H1 (cell line): Measurements from ENCODE around the gene GRIK4. TPM values are rescaled to one million over a fixed set of nuclear protein-coding genes. Genes with fewer than 3 reads are reported as not detected.

Source experiments
- CTCF ChIA-PET: fragments of 300-600 bp; sonication (Branson Sonifier 250); formaldehyde crosslinking; loops from one replicate; lab custom pipeline; 2021; ENCODE audit not compliant: partially characterized antibody; lab: Charles Lee
- POLR2A ChIA-PET: fragments of 300-600 bp; sonication (Branson Sonifier 250); formaldehyde crosslinking; loops from one replicate; lab custom pipeline; 2021; ENCODE audit warnings: inconsistent platforms; ENCODE audit not compliant: partially characterized antibody; lab: Charles Lee
- DNase-seq, 2 experiments: peaks; one replicate each; pipeline versions ENCODE4 v3.0.0 to v3.0.0-alpha.2; 2010 to 2022; ENCODE audit warnings: low spot score in 2 of 2, low read depth in 1 of 2, mixed read lengths in 1 of 2
- FAIRE-seq: peaks from 2 replicates; lab custom pipeline; 2011; peaks lifted over from hg19 to GRCh38; lab: Jason Lieb, UNC
- H2AFZ ChIP-seq: 2 replicates; pipeline ENCODE4 v1.8.1; 2012; ENCODE audit warnings: low read length, inconsistent platforms
- H2AK5ac ChIP-seq: 2 replicates; pipeline ENCODE4 v1.6.1; 2013; ENCODE audit warnings: low read depth, low read length
- H2BK120ac ChIP-seq: replicated peaks from 2 replicates; pipeline ENCODE3; 2013; ENCODE audit warnings: low read depth, low read length, inconsistent platforms
- H2BK12ac ChIP-seq: 2 replicates; pipeline ENCODE4 v1.6.1; 2013; ENCODE audit warnings: low read depth, low read length
- H2BK15ac ChIP-seq: 2 replicates; pipeline ENCODE4 v1.6.1; 2013; ENCODE audit warnings: low read length
- H2BK20ac ChIP-seq: 2 replicates; pipeline ENCODE4 v1.6.1; 2013; ENCODE audit warnings: low read length
- H2BK5ac ChIP-seq: 2 replicates; pipeline ENCODE4 v1.6.1; 2013; ENCODE audit warnings: low read depth, low read length
- H3K14ac ChIP-seq: 2 replicates; pipeline ENCODE4 v1.6.1; 2013; ENCODE audit warnings: inconsistent platforms; ENCODE audit not compliant: insufficient read length
- H3K18ac ChIP-seq: 2 replicates; pipeline ENCODE4 v1.6.1; 2013; ENCODE audit warnings: low read length; ENCODE audit errors: extremely low read depth
- H3K23ac ChIP-seq: 2 replicates; pipeline ENCODE4 v1.6.1; 2013; ENCODE audit warnings: inconsistent platforms; ENCODE audit not compliant: insufficient read length
- H3K23me2 ChIP-seq: 2 replicates; pipeline ENCODE4 v1.6.1; 2013; ENCODE audit warnings: low read depth, low read length
- H3K27ac ChIP-seq: 2 replicates; pipeline ENCODE4 v1.6.1; 2011; ENCODE audit warnings: low read depth, low read length, inconsistent platforms
- H3K27me3 ChIP-seq, 4 experiments: replicated peaks in 1 of 4; 1 replicate in 1 of 4; 2 replicates in 3 of 4; pipeline versions ENCODE4 v1.6.1 to v1.8.1; 2011 to 2013; ENCODE audit warnings: low read length in 3 of 4, mild to moderate bottlenecking in 3 of 4, inconsistent platforms in 2 of 4, mixed read lengths in 2 of 4, moderate library complexity in 1 of 4; ENCODE audit not compliant: control insufficient read depth in 3 of 4, insufficient read depth in 3 of 4; ENCODE audit errors: extremely low read depth in 1 of 4
- H3K36me3 ChIP-seq, 4 experiments: 2 replicates each; pipeline versions ENCODE4 v1.6.1 to v1.8.1; 2011 to 2013; ENCODE audit warnings: mild to moderate bottlenecking in 4 of 4, low read length in 3 of 4, moderate library complexity in 2 of 4, control low read depth in 1 of 4, inconsistent platforms in 1 of 4; ENCODE audit not compliant: insufficient read depth in 4 of 4, control insufficient read depth in 2 of 4
- H3K4ac ChIP-seq: replicated peaks from 2 replicates; pipeline ENCODE3; 2013; ENCODE audit warnings: low read length, low read depth, mixed read lengths, inconsistent platforms; ENCODE audit not compliant: insufficient read length
- H3K4me1 ChIP-seq, 4 experiments: replicated peaks in 1 of 4; 1 replicate in 1 of 4; 2 replicates in 3 of 4; pipeline versions ENCODE4 v1.6.1 to v1.8.1; 2011 to 2013; ENCODE audit warnings: low read length in 3 of 4, inconsistent platforms in 2 of 4, mixed read lengths in 1 of 4; ENCODE audit not compliant: insufficient read depth in 4 of 4, control insufficient read depth in 3 of 4
- H3K4me2 ChIP-seq, 2 experiments: 2 replicates each; pipeline versions ENCODE4 v1.6.1 to v1.8.1; 2011 to 2013; ENCODE audit warnings: low read depth in 2 of 2, low read length in 2 of 2, control low read depth in 1 of 2, inconsistent platforms in 1 of 2, mild to moderate bottlenecking in 1 of 2; ENCODE audit not compliant: insufficient read depth in 1 of 2
- H3K4me3 ChIP-seq, 4 experiments: fragments of 200-600, 300-600 bp in 1 of 4; sonication (generic), shearing (Covaris generic), sonication (Bioruptor Twin) in 1 of 4; 2 replicates each; pipeline versions ENCODE4 v1.5.1 to v1.8.1; 2011 to 2016; ENCODE audit warnings: low read length in 4 of 4, low read depth in 3 of 4, control low read depth in 2 of 4, inconsistent platforms in 2 of 4, mild to moderate bottlenecking in 2 of 4, mixed read lengths in 1 of 4, moderate library complexity in 1 of 4; ENCODE audit not compliant: insufficient read depth in 2 of 4; ENCODE audit errors: extremely low read depth in 1 of 4
- H3K56ac ChIP-seq: replicated peaks from 2 replicates; pipeline ENCODE3; 2013; ENCODE audit warnings: low read depth, mild to moderate bottlenecking, mixed read lengths, low read length, inconsistent platforms; ENCODE audit not compliant: insufficient read length
- H3K79me1 ChIP-seq: 2 replicates; pipeline ENCODE4 v1.6.1; 2013; ENCODE audit warnings: low read depth, low read length, control low read depth
- H3K79me2 ChIP-seq, 2 experiments: 2 replicates each; pipeline versions ENCODE4 v1.6.1 to v1.8.1; 2012 to 2013; ENCODE audit warnings: low read length in 2 of 2, mild to moderate bottlenecking in 2 of 2, inconsistent platforms in 1 of 2; ENCODE audit not compliant: insufficient read depth in 2 of 2, control insufficient read depth in 1 of 2
- H3K9ac ChIP-seq, 4 experiments: replicated peaks in 1 of 4; 1 replicate in 1 of 4; 2 replicates in 3 of 4; pipeline versions ENCODE4 v1.6.1 to v1.8.1; 2011 to 2013; ENCODE audit warnings: low read depth in 3 of 4, low read length in 3 of 4, control low read depth in 2 of 4, mild to moderate bottlenecking in 2 of 4, moderate library complexity in 2 of 4, inconsistent platforms in 1 of 4; ENCODE audit errors: extremely low read depth in 1 of 4
- H3K9me3 ChIP-seq, 2 experiments: 2 replicates each; pipeline versions ENCODE4 v1.6.1 to v1.8.1; 2012 to 2013; ENCODE audit warnings: mild to moderate bottlenecking in 2 of 2, moderate library complexity in 2 of 2, control low read depth in 1 of 2, inconsistent platforms in 1 of 2, low read depth in 1 of 2, low read length in 1 of 2, mixed read lengths in 1 of 2; ENCODE audit not compliant: insufficient read depth in 2 of 2
- H4K20me1 ChIP-seq, 2 experiments: replicated peaks in 1 of 2; 2 replicates each; pipeline versions ENCODE3 to v1.8.1; 2011 to 2013; ENCODE audit warnings: inconsistent platforms in 2 of 2, low read length in 2 of 2, mild to moderate bottlenecking in 1 of 2; ENCODE audit not compliant: insufficient read depth in 2 of 2, control insufficient read depth in 1 of 2
- H4K5ac ChIP-seq: 2 replicates; pipeline ENCODE4 v1.6.1; 2013; ENCODE audit warnings: low read length, low read depth, mixed read lengths, inconsistent platforms; ENCODE audit not compliant: insufficient read length
- H4K8ac ChIP-seq: 2 replicates; pipeline ENCODE4 v1.8.0; 2013; ENCODE audit warnings: mild to moderate bottlenecking, moderate library complexity, low read length, inconsistent platforms; ENCODE audit not compliant: insufficient read depth; ENCODE audit errors: extremely low read depth
- H4K91ac ChIP-seq: replicated peaks from 2 replicates; pipeline ENCODE3; 2013; ENCODE audit warnings: low read length, mixed read lengths, inconsistent platforms; ENCODE audit not compliant: insufficient read length
- CBX5 ChIP-seq: fragments of 300-800, 300-1000 bp; sonication (generic); IDR thresholded peaks from 2 replicates; pipeline ENCODE4 v1.7.1; 2016; ENCODE audit warnings: antibody characterized with exemption, low read length, low read depth
- EZH2 ChIP-seq: fragments of 200-600 bp; sonication (generic); IDR thresholded peaks from 2 replicates; pipeline ENCODE4 v1.7.1; 2012; ENCODE audit warnings: low read depth, mild to moderate bottlenecking, moderate library complexity, low read length, inconsistent platforms; ENCODE audit not compliant: severe bottlenecking
- HDAC6 ChIP-seq: IDR thresholded peaks from one replicate; pipeline ENCODE4 v1.7.1; 2012; ENCODE audit warnings: low read depth, mild to moderate bottlenecking, inconsistent platforms, low read length, moderate library complexity
- KDM1A ChIP-seq: fragments of 200-600, 300-600 bp; sonication (generic); IDR thresholded peaks from 2 replicates; pipeline ENCODE4 v1.7.1; 2016; ENCODE audit warnings: mild to moderate bottlenecking, low read length, borderline replicate concordance
- KDM5A ChIP-seq: fragments of 200-600 bp; IDR thresholded peaks from 2 replicates; pipeline ENCODE4 v1.7.1; 2012; ENCODE audit warnings: mild to moderate bottlenecking, low read length, inconsistent platforms, mixed read lengths
- PHF8 ChIP-seq: fragments of 200-600 bp; sonication (generic); conservative IDR thresholded peaks from 2 replicates; pipeline ENCODE4 v1.7.1; 2012; ENCODE audit warnings: low read depth, mild to moderate bottlenecking, inconsistent platforms, low read length, moderate library complexity
- POLR2A ChIP-seq, 2 experiments: IDR thresholded peaks; 1 replicate in 1 of 2; 2 replicates in 1 of 2; pipeline ENCODE4 v1.6.1; 2011; ENCODE audit warnings: low read depth in 2 of 2, low read length in 2 of 2, mild to moderate bottlenecking in 2 of 2; ENCODE audit errors: control extremely low read depth in 1 of 2
- POLR2AphosphoS5 ChIP-seq: IDR thresholded peaks from 2 replicates; pipeline ENCODE4 v1.6.1; 2011; ENCODE audit warnings: low read depth, low read length
- RBBP5 ChIP-seq: IDR thresholded peaks from 2 replicates; pipeline ENCODE4 v1.7.1; 2012; ENCODE audit warnings: low read depth, mild to moderate bottlenecking, inconsistent platforms, low read length, moderate library complexity, borderline replicate concordance
- RNF2 ChIP-seq: fragments of 200-900, 300-1000 bp; sonication (generic); IDR thresholded peaks from 2 replicates; pipeline ENCODE4 v1.7.1; 2016; ENCODE audit warnings: borderline replicate concordance, low read depth, mild to moderate bottlenecking, antibody characterized with exemption, low read length; ENCODE audit not compliant: poor library complexity, severe bottlenecking; ENCODE audit errors: missing control alignments
- SIN3A ChIP-seq, 2 experiments: IDR thresholded peaks in 1 of 2; conservative IDR thresholded peaks in 1 of 2; 2 replicates each; pipeline ENCODE4 v1.6.1; 2011 to 2012; ENCODE audit warnings: low read length in 2 of 2, improper control_type of control experiment in 1 of 2, low read depth in 1 of 2, mild to moderate bottlenecking in 1 of 2
- SIX5 ChIP-seq: IDR thresholded peaks from 2 replicates; pipeline ENCODE4 v1.6.1; 2011; ENCODE audit warnings: mild to moderate bottlenecking, low read depth, low read length
- USF2 ChIP-seq: IDR thresholded peaks from 2 replicates; pipeline ENCODE4 v1.6.1; 2011; ENCODE audit warnings: low read length, improper control_type of control experiment
- WGBS, 2 experiments: shearing (Covaris generic) in 1 of 2; methylation state at CpG; one replicate each; pipeline versions ENCODE4 v1.1.6 to v1.1.7; 2013 to 2015; ENCODE audit warnings: low lambda C conversion rate in 2 of 2, mixed read lengths in 2 of 2, inconsistent platforms in 1 of 2, low coverage in 1 of 2, missing lambda C conversion rate in 1 of 2; ENCODE audit not compliant: insufficient replicate concordance in 2 of 2, insufficient coverage in 1 of 2, insufficient read length in 1 of 2; ENCODE audit errors: extremely low coverage in 1 of 2, missing lambda C conversion rate in 1 of 2; 5-methylcytosine and 5-hydroxymethylcytosine counted together
- polyA plus RNA-seq, 7 experiments: library from polyadenylated mRNA; depleted of rRNA in 3 of 7; stranded (reverse) in 5 of 7; unstranded in 2 of 7; fragments of >200 nt in 5 of 7; fragments of 200-250 nt in 2 of 7; gene quantifications; 1 replicate in 5 of 7; 2 replicates in 1 of 7; 4 replicates in 1 of 7; pipeline versions ENCODE4 v1.2.1 to v1.2.3, GENCODE V29; 2011 to 2013; ENCODE audit warnings: missing spikeins in 2 of 7, mixed read lengths in 2 of 7
- total RNA-seq: library from RNA; stranded (reverse); fragmentation: NEBNext Ultra II Directional; extraction: Animal tissue kit (Norgen Biotek cat#: 25700); gene quantifications from 2 replicates; pipeline ENCODE4 v1.2.1, GENCODE V29; 2021

Gene GRIK4
- total and polyA plus RNA-seq, 2 of the 8 experiments (the other 6 are each of a cell fraction or from before 2014, with no cell fraction given), result 1.2 to 2.9 TPM

DNA sequence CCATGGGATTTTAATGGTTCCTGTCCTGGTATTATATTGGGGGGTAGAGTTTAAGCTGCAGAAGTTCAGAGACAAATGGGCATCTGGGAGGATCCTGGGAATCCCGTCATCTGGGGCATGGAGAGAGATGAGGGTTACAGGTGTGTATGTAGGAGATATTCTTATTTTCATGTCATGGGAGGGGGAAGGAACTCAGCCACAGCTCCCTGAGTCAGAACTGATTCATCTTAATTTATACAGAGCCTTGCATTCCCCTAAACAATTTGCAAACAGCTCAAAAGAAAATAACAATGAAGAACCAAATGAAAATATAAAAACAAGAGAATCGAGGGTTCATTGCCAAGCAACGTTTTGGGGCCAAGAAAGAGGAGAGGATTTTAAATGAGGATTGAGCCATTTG is 356.4 kb downstream of the GRIK4 start:
- CTCF ChIA-PET, result interaction anchor here (0.6 to 2.2 kb wide), 6 partner anchors 12 to 157 kb away, joined by 3 to 10 read pairs (median 4); no protein-coding TSS in a partner anchor
- 83% methylated on average over 3 of the region's 3 CpGs; no CpG with 5 or more reads in 1 of the 2 experiments for WGBS, 2 experiments
- H4K91ac ChIP-seq, result no peak overlapping the region

More for the DNA sequence above, 356.4 kb downstream of the GRIK4 start:
- Histone ChIP-seq H3K18ac (no peak overlapping the region), H4K20me1 (no peaks in the 10 kb centered on the region), H3K14ac (no peak overlapping the region), H2BK5ac (no peak overlapping the region), H2BK20ac (no peak overlapping the region), H3K4me1 (no peaks in the 10 kb centered on the region), H2BK12ac (no peak overlapping the region), H3K9ac (no peak overlapping the region), H4K8ac (no peak overlapping the region), H3K27ac (no peak overlapping the region), H2BK15ac (no peak overlapping the region), H3K4me3 (no peak overlapping the region), H3K4me2 (no peak overlapping the region), H3K9me3 (no peaks in the 10 kb centered on the region), H3K23ac (no peak overlapping the region), H3K23me2 (no peaks in the 10 kb centered on the region; the same call in 1 of the 2 replicates), H2BK120ac (no peak overlapping the region), H4K5ac (no peak overlapping the region), H3K36me3 (no peaks in the 10 kb centered on the region), H3K79me2 (no peaks in the 10 kb centered on the region), H3K4ac (no peak overlapping the region), H3K79me1 (no peaks in the 10 kb centered on the region), H2AFZ (no peak overlapping the region), H2AK5ac (no peak overlapping the region), H3K56ac (no peak overlapping the region), H3K27me3 (no peaks in the 10 kb centered on the region; a peak in 1 of 7 replicates)
- FAIRE-seq (no peak), DNase-seq (no peak)
- POLR2A ChIA-PET, result interaction anchor here (0.7 kb wide), 1 partner anchor 17 kb away, joined by 3 read pairs; no protein-coding TSS in a partner anchor
- TF ChIP-seq PHF8, result no peak
- no peak for TF ChIP-seq CBX5
- no peak for TF ChIP-seq SIX5
- TF ChIP-seq EZH2, result no peak
- no peak for TF ChIP-seq RBBP5
- no peak for TF ChIP-seq SIN3A (conservative IDR thresholded peaks at IDR 0.05 in 1 of 2, IDR thresholded peaks at IDR 0.05 in 1 of 2; ENCODE audit: low read depth in 1 of 2, low read length in 2 of 2)
- TF ChIP-seq POLR2A (IDR thresholded peaks at IDR 0.05; ENCODE audit: control extremely low read depth in 1 of 2, low read depth in 2 of 2, low read length in 2 of 2), result no peak
- no peak for TF ChIP-seq USF2
- TF ChIP-seq RNF2, result no peak
- TF ChIP-seq HDAC6, result no peak
- TF ChIP-seq KDM5A, result no peak
- TF ChIP-seq POLR2AphosphoS5, result no peak
- no peak for TF ChIP-seq KDM1A
